Adrenal gland (tissue), 5 donors: ENCODE measurements around the gene TLX2.

Source experiments
- POLR2A ChIP-seq, 2 donors: fragments of 450-650 bp; IDR thresholded peaks; one replicate each; pipeline ENCODE4 v1.6.1; 2017; ENCODE audit warnings: antibody characterized with exemption in 2 of 2, mild to moderate bottlenecking in 2 of 2, moderate library complexity in 1 of 2
- TF ChIP-seq, protein P1 (sequence below), 6 experiments: fragments of 450-650 bp in 4 of 6; fragments of 200-600 bp in 2 of 6; sonication (generic) in 1 of 6; IDR thresholded peaks; 1 replicate in 5 of 6; 2 replicates in 1 of 6; pipeline versions ENCODE4 v1.5.1 to v1.8.0; 2016 to 2021; ENCODE audit warnings: antibody characterized with exemption in 6 of 6, mild to moderate bottlenecking in 2 of 6, moderate library complexity in 1 of 6
- donor health status: DM: no; HTN: no; CAD: no.

DNA sequence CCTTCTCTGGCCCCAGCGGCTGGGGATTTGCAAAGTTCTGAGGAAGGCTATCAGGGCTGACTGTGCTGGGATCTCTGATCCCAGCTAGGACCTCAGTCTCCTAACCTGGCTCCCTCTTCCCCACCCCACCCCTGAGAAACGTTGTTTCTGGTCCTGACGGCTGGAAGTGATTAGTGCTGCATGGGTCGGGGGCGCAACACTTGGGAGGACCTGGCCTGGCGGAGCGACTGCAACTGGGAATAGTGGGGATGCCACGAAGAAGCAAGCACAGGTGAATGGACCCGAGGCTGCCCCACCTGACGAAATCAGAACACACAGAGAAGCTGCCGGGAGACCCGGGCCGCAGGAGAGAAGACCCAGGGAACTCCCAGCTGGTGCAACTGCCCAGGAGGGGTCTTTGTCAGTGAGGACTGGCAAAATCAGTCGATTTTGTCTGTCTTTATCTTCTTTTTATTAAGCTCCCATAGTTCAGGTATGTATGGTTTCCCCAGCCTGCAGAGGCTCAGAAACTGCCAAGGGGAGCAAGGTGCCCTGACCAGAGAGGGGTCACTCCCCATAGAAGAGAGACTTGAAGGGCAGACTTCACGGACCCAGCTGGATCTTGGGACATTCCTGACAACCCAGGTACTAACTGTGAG, 14.2 kb upstream of the TLX2 start:
- no peak for TF ChIP-seq POLR2A (IDR thresholded peaks at IDR 0.05)
- TF ChIP-seq, protein P1, sequence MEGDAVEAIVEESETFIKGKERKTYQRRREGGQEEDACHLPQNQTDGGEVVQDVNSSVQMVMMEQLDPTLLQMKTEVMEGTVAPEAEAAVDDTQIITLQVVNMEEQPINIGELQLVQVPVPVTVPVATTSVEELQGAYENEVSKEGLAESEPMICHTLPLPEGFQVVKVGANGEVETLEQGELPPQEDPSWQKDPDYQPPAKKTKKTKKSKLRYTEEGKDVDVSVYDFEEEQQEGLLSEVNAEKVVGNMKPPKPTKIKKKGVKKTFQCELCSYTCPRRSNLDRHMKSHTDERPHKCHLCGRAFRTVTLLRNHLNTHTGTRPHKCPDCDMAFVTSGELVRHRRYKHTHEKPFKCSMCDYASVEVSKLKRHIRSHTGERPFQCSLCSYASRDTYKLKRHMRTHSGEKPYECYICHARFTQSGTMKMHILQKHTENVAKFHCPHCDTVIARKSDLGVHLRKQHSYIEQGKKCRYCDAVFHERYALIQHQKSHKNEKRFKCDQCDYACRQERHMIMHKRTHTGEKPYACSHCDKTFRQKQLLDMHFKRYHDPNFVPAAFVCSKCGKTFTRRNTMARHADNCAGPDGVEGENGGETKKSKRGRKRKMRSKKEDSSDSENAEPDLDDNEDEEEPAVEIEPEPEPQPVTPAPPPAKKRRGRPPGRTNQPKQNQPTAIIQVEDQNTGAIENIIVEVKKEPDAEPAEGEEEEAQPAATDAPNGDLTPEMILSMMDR (IDR thresholded peaks at IDR 0.05), result no peak
